ENCODE results near the gene EEPD1. TPM values are rescaled to one million over a fixed set of nuclear protein-coding genes. Genes with fewer than 3 reads are reported as not detected.
"Not testable (repeated sequence)": the region's sequence is repeated elsewhere in the genome, so short reads cannot be mapped to it uniquely, and the experiment has no call there.

The EEPD1 gene
- 9.9 TPM for total RNA-seq (ENCODE audit: insufficient read depth, low replicate concordance)

DNA sequence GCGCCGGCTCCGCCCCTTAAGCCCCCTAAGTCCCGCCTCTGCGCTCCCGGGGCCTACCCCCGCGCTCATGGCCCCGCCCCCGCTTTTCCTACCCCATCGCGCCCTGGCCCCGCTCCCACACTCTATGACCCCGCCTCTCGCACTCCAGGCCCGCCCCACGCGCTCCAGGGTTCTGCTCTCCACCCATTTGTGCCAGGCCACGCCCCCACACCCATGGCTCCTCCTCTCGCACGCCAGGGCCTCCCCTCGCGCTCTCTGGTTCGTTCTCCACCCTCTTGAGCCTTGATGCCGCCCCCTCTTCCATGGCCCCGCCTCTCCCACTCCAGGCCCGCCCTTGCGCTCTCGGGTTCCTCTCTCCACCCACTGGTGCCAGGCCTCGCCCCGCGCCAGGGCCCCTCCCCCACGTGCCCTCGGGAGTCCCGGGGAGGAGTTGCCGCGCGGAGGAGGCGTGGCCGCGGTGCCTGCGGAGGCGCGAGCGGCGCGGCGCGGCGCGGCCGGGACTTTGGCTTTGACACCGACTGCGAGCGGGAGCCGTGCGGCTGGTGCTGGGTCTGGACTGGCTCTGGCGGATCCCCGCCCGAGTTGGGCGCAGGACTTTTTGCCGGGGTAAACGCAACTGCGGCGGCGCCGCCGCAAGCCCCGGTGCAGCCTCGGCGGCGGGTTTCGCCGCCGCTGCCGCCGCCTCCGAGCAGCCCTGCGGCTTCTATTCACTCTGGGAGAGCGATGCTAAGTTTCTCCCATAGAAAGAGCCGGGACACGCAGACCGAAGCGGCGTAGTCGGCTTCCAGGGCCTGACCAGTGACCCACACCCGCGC lies at the start of gene EEPD1:
Gene EEPD1, plus strand, starts transcription at position 499 of the 815 bp plus-strand sequence. CDS start 1,071 bp downstream, outside the sequence.
- DNase-seq (ENCODE audit: low spot score) = peak; percentile 100

DNA sequence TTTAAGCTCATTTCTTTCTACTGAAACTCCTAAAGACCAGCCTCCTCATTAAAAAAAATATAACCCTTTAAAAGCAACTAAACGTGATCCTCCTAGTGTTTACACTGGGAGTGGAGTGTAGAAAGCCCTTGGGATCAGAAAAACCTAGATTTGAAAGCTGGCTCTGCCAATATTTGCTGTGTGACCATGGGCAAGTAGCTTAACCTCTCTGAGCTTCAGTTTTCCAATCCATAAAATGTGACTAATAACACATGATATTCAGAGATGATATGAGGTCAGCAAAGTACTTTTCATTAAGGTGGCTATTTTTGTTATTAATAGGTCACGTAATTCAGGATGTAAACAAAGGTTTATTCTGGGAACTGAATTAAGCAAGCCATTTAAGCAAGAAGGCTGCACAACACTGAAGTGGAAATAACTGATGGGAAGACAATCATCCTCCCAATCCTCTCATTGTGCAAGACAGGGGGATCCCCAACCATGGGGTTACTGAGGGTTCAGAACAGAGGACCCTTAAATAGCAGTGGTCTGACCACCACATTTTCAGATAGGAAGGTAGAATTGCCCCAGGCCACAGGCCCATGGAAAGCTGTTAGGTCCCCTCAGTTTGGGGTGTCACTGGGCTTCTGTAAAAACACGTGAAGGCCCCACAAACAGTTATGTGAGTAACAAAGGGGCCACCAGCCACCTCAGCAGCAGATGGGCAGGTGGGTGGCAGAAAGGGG lies 49.1 kb upstream of the EEPD1 start:
- no peak for DNase-seq (ENCODE audit: low spot score)

DNA sequence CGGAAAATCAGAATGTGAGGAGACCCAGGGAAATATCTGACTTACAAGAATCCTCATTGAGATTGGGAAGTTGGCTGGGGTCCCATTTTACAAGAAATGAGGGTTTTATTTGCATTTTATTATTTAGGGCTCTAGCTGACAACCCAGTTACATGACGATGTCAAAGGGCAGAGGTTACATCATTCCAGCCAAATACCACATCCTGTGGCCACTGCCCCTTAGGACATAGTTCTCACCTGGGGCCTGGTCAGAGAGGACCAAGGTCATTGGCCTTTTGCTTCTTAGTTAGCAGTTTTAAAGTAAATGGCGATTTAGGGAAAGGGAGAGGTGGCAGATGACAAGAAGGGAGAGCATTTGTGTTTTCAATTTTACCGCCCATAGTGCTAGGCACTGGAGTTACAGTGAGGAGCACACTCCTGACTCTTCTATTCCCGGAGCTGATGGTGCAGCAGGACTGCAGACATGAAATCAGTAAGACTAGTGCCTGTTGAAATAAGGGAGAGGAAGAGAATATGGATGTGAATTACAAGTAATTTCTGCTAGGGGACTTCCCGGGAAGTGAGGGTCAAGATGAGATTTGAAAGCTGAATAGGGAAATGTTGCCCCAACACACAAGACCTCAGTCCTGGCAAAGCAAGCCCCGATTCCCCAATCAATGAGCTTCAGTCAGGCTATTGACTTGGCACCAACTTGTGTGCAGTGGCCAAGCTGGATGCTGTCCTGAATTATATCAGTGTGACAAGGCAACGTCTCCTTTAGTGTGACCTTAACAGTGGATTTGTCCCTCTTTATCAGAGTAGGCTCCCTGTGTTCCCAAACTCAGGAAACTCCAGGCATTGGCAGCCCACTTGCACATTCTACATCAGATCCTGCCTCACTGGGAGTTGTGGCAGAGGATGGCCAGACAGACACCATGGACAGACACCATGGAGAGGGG lies 45.8 kb upstream of the EEPD1 start:
- DNase-seq (ENCODE audit: low spot score) = not testable (repeated sequence)

DNA sequence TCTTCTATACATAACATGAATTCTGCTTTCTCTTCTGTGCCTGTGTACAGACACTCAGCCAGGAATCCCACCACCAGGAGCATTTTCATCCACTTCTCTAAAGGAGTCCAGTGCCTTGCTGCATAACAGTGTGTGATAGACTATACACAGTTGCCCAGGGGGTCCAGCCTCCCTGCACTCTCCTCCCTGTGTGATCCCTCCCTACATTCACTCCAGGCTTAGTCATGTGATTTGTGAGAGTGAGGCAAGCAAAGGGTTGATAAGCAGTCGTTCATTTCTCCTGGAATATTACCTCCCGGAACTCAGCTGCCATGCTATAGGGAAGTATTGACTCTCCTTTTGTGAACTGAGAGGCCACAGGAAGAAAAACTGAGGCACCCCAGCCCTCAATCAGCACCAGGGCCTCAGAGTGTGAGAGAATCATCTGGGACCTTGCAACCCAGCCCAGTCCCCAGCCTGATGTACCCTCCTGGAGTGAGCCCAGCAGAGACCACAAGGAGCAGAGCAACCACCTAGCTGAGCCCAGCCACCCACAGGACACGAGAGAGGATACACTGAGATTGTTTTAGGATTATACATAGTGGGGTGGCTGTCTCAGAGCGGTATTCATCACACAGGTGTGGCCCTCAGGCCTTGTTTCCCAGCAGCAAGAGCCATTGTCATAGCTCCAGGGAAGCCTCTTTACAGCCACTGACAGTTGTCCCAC lies 45.0 kb upstream of the EEPD1 start:
- no peak for DNase-seq (ENCODE audit: low spot score)

DNA sequence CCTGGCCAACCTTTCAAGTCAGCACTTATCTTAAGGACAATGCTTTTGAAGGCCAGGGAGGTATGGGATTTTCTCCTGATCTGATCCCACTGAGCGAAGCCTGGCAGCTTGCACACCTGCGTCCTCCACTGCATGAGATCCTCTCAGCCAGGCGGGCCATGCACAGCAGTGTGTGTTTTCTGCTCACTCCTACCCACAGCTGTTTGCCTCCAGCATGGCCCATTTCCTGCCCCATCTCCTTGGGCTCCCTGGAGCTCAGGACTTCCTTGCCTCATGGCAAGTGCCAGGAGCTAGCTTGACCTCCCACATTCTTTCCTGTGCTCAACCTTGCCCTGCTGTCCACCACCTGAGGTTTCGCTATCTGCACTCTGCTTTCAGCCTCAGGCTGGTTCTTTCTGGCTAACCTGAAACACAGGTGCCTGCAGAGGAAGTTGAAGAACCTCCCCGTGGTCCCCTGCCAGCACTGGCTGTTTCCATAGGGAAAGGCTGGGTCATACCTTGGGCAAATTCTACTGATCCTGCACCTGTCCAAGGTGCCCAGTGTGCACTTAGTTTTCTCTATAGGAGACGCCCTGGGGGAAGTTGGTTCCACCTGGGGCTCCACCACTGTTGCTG lies 43.9 kb upstream of the EEPD1 start:
- no peak for DNase-seq (ENCODE audit: low spot score)

DNA sequence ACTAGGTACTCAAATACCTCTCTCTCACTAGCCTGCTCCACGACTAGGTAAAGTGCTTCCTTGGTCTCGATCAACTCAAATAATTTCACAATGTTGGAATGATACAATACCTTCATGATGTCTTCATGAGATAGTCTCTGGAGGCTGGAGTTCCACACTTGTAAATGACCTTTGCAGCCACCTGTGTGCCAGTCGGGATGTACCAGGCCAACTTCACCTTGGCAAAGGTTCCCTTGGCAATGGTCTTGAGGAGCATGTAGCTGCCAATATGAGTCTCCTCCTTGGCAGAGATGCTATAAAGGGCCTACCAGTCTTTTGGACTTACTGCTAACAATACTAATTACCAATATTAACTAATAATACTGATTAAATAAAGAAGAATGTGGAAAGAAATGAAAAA lies 42.5 kb upstream of the EEPD1 start:
- no peak for DNase-seq (ENCODE audit: low spot score)

DNA sequence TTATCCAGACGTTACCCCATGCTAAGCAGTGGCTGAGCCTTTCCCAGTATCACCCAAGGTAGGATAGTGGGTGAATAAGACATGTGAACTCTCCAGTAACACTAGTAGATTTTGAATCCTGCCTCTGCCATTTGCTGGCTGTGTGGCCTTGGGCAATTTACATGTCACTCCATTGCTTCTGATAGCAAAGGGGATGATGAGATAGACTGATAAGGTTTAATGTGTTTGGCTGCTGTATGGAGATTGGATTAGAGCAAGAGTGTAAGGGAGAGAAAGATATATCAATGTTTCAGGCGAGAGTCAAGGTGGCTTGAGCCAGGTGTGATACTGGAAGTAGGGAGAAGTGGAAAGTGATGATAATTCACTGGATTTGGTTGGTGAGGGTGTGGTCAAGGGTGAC lies 40.1 kb upstream of the EEPD1 start:
- no peak for DNase-seq (ENCODE audit: low spot score)

DNA sequence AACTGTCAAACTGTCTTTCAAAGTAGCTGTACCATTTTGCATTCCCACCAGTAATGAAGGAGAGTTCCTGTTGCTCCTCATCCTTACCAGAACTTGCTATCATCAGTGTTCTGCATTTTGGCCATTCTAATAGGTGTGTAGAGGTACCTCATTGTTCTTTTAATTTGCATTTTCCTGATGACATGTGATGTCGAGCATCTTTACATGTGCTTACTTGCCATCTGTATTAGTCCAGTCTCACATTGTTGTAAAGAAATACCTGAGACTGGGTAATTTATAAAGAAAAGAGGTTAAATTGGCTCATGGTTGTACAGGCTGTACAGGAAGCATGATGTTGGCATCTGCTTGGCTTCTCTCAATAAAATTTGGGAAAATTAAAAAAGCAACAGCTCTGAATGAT lies 38.7 kb upstream of the EEPD1 start:
- DNase-seq (ENCODE audit: low spot score) = no peak

DNA sequence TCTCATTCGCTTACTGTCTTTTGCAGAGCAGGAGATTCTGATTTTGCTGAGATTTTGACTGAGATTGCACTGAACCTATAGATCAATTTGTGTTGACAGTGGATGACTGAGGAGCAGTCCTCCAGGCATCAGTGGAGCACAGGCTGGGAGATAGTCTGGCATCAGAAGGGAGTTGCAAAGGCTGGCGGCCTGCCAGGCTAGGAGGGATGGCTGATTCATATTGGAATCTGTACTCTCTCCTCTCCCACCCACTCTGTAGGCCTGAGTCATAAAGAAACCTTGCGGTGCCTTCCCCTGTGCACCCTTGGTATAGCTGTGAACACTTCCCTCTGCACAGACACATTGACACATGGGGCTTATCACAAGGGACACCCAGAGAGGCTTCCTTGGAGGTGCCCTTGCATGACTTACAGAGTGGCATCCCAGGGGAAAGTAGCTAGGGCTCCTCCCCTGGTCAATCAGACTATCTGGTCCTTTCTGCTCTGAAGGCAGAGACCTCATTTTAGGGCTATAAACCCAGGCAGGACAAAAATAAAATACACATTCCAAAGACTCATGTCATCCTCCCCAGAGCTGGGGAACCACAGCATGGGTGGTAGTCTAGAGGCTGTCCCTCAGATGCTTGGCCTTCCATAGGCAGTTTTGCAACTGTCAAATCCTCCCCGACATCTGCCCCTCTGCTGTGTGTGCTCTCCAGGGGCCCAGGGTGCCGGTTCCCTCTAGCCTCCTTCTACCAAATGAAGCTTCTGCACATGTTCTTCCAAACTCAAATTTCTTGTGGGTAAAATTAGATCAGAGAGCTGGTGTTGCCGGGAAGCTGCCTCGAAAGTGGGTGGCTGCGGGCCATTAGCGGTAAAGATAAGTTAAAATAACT lies 37.4 kb upstream of the EEPD1 start:
- DNase-seq (ENCODE audit: low spot score) = peak; percentile 95

DNA sequence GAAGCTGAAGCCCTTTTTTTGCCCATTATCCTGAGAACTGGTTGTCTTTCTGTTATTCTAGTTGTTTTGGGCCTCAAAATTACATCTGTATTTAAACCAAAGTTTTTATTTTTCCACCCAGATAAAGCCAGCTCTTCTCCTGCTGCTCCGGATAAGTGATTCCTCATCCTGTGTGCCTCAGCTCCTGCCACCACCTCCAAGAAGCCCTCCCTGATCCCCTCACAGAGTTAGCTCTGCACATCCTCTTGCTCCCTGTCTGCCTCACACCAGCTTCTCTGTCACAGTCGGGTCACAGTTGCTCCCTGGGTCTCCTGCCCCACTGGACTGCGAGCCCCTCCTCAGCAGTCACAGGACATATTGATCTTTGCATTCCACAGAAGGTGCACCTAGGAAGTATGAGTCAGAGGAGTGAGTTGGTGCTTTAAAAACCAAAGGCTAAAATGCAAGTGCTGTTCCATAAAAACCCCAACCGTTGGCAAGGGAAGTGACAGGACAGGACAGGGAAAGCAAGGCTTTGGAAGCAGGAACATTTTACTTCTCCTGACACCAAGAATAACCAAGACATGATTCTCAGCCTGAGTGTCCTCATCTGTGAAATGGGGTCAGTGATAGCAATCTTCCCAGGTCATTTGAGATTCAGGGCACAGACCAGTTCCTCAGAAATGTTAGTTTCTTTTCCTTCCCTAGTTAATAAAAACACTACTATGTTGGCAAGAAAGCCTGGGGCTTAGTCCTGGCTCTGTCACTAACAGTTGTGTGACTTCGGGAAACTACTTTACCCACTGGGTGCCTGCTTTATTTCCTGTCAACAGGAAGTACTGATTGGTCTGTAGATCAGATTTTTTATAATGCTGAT lies 36.5 kb upstream of the EEPD1 start:
- no peak for DNase-seq (ENCODE audit: low spot score)

DNA sequence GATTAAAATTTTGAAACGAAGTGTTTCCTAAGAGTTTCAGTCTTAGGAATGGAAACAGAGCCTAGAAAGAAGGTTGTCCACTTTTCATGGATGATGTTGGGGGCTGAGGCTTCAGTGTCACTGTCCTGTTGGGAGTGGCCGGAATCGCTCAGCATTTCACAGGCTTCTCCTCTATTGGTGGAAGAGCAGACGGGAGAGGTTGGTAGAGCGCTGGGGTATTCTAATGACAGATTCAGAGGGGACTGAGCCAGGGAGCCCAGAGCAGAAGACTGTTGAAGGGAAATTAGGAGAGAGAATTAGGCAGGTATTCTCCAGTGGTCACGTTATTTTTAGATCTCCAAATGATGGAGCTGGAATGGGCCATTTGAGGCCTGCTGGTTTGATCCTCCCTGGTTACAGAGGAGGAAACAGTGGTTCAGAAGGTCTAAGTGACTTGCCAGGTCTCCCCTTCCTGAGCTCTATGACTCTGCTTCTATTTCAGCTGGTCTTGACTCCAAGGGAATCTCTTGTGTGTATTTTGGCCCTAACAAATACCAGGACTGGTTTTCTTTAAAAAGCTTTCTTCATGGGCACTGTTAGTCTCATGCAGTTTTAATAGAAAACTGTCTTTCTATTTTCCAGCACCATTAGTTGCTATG lies 35.7 kb upstream of the EEPD1 start:
- DNase-seq (ENCODE audit: low spot score) = peak; percentile 18

DNA sequence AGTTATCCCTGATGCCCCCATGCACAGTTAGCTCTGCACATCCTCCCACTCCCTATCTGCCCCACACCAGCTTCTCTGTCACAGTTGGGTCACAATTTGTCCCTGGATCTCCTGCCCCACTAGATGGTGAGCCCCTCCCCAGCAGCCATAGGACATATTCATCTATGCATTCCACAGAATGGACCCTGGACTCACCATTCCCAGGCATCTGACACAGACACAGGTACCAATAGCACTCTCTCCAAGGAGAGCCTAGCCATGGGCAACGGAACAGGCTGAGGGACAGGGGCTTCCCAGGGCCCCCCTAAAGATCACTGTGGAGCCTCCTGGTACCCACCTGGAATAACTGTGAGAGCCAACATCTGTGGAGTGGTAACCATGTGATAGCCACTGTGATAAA lies 34.7 kb upstream of the EEPD1 start:
- no peak for DNase-seq (ENCODE audit: low spot score)

DNA sequence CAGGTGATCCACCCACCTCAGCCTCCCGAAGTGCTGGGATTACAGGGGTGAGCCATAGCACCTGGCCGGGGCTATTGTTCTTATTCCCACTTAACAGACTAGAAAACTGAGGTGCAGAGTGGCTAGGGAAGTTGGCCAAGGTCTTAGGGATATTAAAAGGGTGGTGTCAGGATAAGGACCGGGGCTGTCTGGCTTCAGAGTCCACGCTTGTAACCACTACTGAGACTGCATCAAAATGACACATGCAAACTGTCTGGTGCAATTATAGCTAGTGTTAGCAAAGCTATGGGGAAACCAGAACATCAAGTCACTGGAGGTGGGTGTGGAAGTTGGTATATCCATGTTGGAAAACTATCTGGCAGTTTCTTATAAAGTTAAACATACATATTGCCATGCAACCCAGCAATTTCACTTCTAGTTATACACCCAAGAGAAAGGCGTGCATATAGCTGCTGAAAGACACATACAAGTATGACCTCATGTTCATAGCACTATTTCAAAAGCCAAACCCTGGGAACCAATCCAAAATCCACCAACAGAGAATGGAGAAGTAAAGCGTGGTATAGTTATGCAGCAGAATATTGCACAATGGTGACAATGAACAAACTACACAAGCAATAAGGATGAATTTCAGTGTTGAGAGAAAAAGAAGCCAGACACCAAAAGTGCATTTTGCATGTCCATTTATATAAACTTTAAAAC lies 33.9 kb upstream of the EEPD1 start:
- peak; percentile 96 for DNase-seq (ENCODE audit: low spot score)

DNA sequence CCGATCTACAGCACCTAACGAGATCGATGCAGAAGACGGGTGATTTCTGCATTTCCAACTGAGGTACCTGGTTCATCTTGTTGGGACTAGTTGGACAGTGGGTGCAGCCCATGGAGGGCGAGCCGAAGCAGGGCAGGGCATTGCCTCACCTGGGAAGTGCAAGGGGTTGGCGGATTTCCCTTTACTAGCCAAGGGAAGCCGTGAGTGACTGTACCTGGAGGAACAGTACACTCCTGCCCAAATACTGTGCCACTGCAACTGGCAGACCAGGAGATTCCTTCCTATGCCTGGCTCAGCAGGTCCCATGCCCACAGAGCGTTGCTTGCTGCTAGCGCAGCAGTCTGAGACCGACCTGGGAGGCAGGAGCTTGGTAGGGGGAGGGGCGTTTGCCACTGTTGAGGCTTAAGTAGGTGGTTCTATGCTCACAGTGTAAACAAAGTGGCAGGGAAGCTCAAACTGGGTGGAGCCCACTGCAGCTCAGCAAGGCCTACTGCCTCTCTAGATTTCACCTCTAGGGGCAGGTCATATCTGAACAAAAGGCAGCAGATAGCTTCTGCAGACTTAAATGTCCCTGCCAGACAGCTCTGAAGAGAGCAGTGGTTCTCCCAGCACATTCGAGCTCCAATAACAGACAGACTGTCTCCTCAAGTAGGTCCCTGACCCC lies 32.9 kb upstream of the EEPD1 start:
- not testable (repeated sequence) for DNase-seq (ENCODE audit: low spot score)

DNA sequence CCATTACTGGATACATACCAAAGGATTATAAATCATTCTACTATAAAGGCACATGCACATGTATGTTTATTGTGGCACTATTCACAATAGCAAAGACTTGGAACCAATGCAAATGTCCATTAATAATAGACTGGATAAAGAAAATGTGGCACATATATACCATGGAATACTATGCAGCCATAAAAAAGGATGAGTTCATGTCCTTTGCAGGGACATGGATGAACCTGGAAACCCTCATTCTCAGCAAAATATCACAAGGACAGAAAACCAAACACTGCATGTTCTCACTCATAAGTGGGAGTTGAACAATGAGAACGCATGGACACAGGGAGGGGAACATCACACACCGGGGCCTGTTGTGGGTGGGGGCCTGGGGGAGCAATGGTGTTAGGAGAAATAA lies 27.4 kb upstream of the EEPD1 start:
- DNase-seq (ENCODE audit: low spot score) = not testable (repeated sequence)

DNA sequence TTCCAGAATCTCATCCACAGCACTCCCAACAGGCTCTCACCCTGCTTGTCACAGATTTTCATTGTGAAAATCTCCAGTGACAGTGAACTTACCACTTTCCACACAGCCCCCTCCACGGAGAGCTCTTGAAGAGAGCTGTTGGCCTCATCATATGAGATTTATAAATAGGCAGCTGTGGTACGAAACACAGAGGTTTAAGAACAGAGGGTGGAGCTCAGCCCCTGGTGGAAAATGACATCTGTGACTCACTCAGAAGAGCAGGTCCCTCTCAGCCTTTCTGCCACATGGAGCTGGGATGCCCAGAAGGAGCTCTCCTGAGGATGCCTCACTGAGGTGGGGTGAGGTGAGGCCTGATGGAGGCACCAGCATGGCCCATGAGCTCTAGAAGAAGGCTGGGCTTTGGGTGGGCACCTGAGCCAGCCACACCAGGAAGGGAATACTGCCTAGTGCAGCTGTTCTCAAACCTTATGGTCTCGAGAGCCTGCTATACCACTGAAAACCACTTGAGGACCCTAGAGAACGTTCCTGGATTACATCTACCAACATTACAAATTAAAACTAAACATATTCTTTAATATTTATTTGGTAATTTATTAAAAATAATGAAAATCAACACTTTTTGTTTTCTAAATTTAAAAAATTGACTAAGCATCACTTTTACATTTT lies 25.8 kb upstream of the EEPD1 start:
- DNase-seq (ENCODE audit: low spot score) = no peak
